Neuronal stem cell (in vitro differentiated cells): ENCODE results near the gene SOX11.

Experiments
- DNase-seq: peaks from one replicate; pipeline ENCODE4 v3.0.0-alpha.2; 2013; ENCODE audit warnings: low spot score
- H2AFZ ChIP-seq: one replicate; pipeline ENCODE4 v1.6.1; 2013; ENCODE audit warnings: mild to moderate bottlenecking, low read length, inconsistent platforms
- H2AK5ac ChIP-seq: 2 replicates; pipeline ENCODE4 v1.6.1; 2013; ENCODE audit warnings: low read depth, mild to moderate bottlenecking, inconsistent platforms, low read length, moderate library complexity, mixed read lengths
- H2BK120ac ChIP-seq: 2 replicates; pipeline ENCODE4 v1.6.1; 2013; ENCODE audit warnings: low read depth, mild to moderate bottlenecking, inconsistent platforms, low read length, moderate library complexity, mixed read lengths
- H2BK12ac ChIP-seq: one replicate; pipeline ENCODE4 v1.6.1; 2013; ENCODE audit warnings: low read length, inconsistent platforms
- H2BK15ac ChIP-seq: 2 replicates; pipeline ENCODE4 v1.6.1; 2013; ENCODE audit warnings: mild to moderate bottlenecking, low read length, inconsistent platforms, mixed read lengths
- H2BK5ac ChIP-seq: one replicate; pipeline ENCODE4 v1.6.1; 2013; ENCODE audit warnings: inconsistent platforms, mild to moderate bottlenecking, low read length, moderate library complexity
- H3K14ac ChIP-seq: one replicate; pipeline ENCODE4 v1.6.1; 2013; ENCODE audit warnings: low read length, inconsistent platforms
- H3K18ac ChIP-seq: 2 replicates; pipeline ENCODE4 v1.6.1; 2013; ENCODE audit warnings: low read length, inconsistent platforms
- H3K23ac ChIP-seq: 2 replicates; pipeline ENCODE4 v1.6.1; 2013; ENCODE audit warnings: low read depth, mild to moderate bottlenecking, mixed read lengths, low read length, inconsistent platforms; ENCODE audit not compliant: poor library complexity
- H3K27ac ChIP-seq: replicated peaks from 3 replicates; pipeline ENCODE4 v1.5.1; 2013; ENCODE audit warnings: low read length, inconsistent platforms
- H3K27me3 ChIP-seq, 3 experiments: 2 replicates each; pipeline ENCODE4 v1.6.1; 2013; ENCODE audit warnings: low read length in 3 of 3, mild to moderate bottlenecking in 2 of 3, inconsistent platforms in 1 of 3, low read depth in 1 of 3, mixed read lengths in 1 of 3, moderate library complexity in 1 of 3; ENCODE audit not compliant: control insufficient read depth in 3 of 3, insufficient read depth in 3 of 3
- H3K36me3 ChIP-seq, 2 donors: replicated peaks in 1 of 2; 2 replicates each; pipeline ENCODE4 v1.6.1; 2013; ENCODE audit warnings: low read length in 2 of 2; ENCODE audit not compliant: control insufficient read depth in 2 of 2, insufficient read depth in 2 of 2
- H3K4ac ChIP-seq: 2 replicates; pipeline ENCODE4 v1.6.1; 2013; ENCODE audit warnings: inconsistent platforms, mild to moderate bottlenecking, low read length, moderate library complexity
- H3K4me1 ChIP-seq, 2 donors: 1 replicate in 1 of 2; 2 replicates in 1 of 2; pipeline ENCODE4 v1.6.1; 2013; ENCODE audit warnings: low read length in 2 of 2, low read depth in 1 of 2; ENCODE audit not compliant: control insufficient read depth in 2 of 2, insufficient read depth in 1 of 2
- H3K4me2 ChIP-seq: one replicate; pipeline ENCODE4 v1.6.1; 2013; ENCODE audit warnings: mild to moderate bottlenecking, low read length, inconsistent platforms; ENCODE audit not compliant: insufficient read depth, poor library complexity, severe bottlenecking
- H3K4me3 ChIP-seq, 2 donors: 2 replicates each; pipeline ENCODE4 v1.5.1; 2013; ENCODE audit warnings: low read length in 2 of 2, mild to moderate bottlenecking in 2 of 2, inconsistent platforms in 1 of 2, moderate library complexity in 1 of 2
- H3K79me1 ChIP-seq: one replicate; pipeline ENCODE4 v1.6.1; 2013; ENCODE audit warnings: low read depth, mild to moderate bottlenecking, inconsistent platforms, low read length, moderate library complexity
- H3K9ac ChIP-seq: one replicate; pipeline ENCODE4 v1.6.1; 2013; ENCODE audit warnings: mild to moderate bottlenecking, low read depth, low read length, inconsistent platforms; ENCODE audit not compliant: poor library complexity
- H3K9me3 ChIP-seq, 2 donors: replicated peaks in 1 of 2; 2 replicates each; pipeline versions ENCODE3 to v1.6.1; 2013; ENCODE audit warnings: low read length in 2 of 2, mild to moderate bottlenecking in 2 of 2, inconsistent platforms in 1 of 2, low read depth in 1 of 2, mixed read lengths in 1 of 2, moderate library complexity in 1 of 2; ENCODE audit not compliant: control insufficient read depth in 2 of 2, insufficient read depth in 1 of 2
- H4K8ac ChIP-seq: one replicate; pipeline ENCODE4 v1.6.1; 2013; ENCODE audit warnings: low read depth, mild to moderate bottlenecking, inconsistent platforms, low read length, moderate library complexity
- H4K91ac ChIP-seq: one replicate; pipeline ENCODE4 v1.6.1; 2013; ENCODE audit warnings: low read length, low read depth, mild to moderate bottlenecking, inconsistent platforms; ENCODE audit not compliant: poor library complexity
- WGBS, 2 donors: extraction: QIAGEN DNeasy Blood & Tissue Kit; methylation state at CpG; one replicate each; pipeline ENCODE4 v1.1.7; 2013; ENCODE audit warnings: missing lambda C conversion rate in 2 of 2, mixed read lengths in 1 of 2; ENCODE audit not compliant: insufficient read length in 2 of 2, insufficient replicate concordance in 1 of 2; ENCODE audit errors: extremely low coverage in 2 of 2; 5-methylcytosine and 5-hydroxymethylcytosine counted together

The SOX11 gene

GRCh38 chr2:5673145-5674025 lies 18.8 kb upstream of the SOX11 start:
- Histone ChIP-seq H3K4ac (no peak overlapping the region), H2AFZ (peak overlapping the region; percentile 25), H2AK5ac (no peak overlapping the region), H3K4me2 (peak overlapping the region; percentile 73), H2BK5ac (no peak overlapping the region), H2BK15ac (peak overlapping the region; percentile 3), H3K27ac (no peak overlapping the region), H3K4me1 (peaks cover 1 to 3% of the 10 kb centered on the region in 2 donors), H3K14ac (no peak overlapping the region), H4K91ac (no peak overlapping the region), H3K79me1 (no peaks in the 10 kb centered on the region), H3K27me3 (no peaks in the 10 kb centered on the region), H3K4me3 (peak overlapping the region in 1 of 2 donors; percentile 85), H3K36me3 (no peaks in the 10 kb centered on the region), H4K8ac (no peak overlapping the region), H3K9me3 (no peaks in the 10 kb centered on the region), H3K9ac (peak overlapping the region; percentile 78), H3K23ac (peak overlapping the region; percentile 52), H2BK12ac (no peak overlapping the region), H3K18ac (peak overlapping the region; percentile 89), H2BK120ac (no peak overlapping the region)
- no CpG with 5 or more reads among the region's 58 CpGs for WGBS, 2 donors
- DNase-seq: no peak

- no peaks in the 10 kb centered on the region for H3K36me3 ChIP-seq
- no peak overlapping the region for H2BK15ac ChIP-seq
- no peak overlapping the region for H3K23ac ChIP-seq
- no peak overlapping the region for H2BK12ac ChIP-seq
- H3K27me3 ChIP-seq: no peaks in the 10 kb centered on the region
- H3K4me1 ChIP-seq: peaks cover 1 to 3% of the 10 kb centered on the region in 2 donors
- no peak for DNase-seq
- H2AK5ac ChIP-seq: no peak overlapping the region
- no peak overlapping the region for H3K18ac ChIP-seq
- no peak overlapping the region for H2BK5ac ChIP-seq
- H3K14ac ChIP-seq: no peak overlapping the region
- H2AFZ ChIP-seq: peak overlapping the region; percentile 25
- H4K8ac ChIP-seq: no peak overlapping the region
- H3K79me1 ChIP-seq: no peaks in the 10 kb centered on the region
- no peak overlapping the region for H2BK120ac ChIP-seq
- H3K4me3 ChIP-seq: peak overlapping the region in 1 of 2 donors; percentile 85
- no CpG with 5 or more reads among the region's 2 CpGs for WGBS, 2 donors
- no peak overlapping the region for H4K91ac ChIP-seq
- no peak overlapping the region for H3K27ac ChIP-seq
- H3K9me3 ChIP-seq: no peaks in the 10 kb centered on the region
- no peak overlapping the region for H3K9ac ChIP-seq
- peak overlapping the region; percentile 73 for H3K4me2 ChIP-seq
- H3K4ac ChIP-seq: no peak overlapping the region
Measured at GRCh38 chr2:5674026-5674340, 18.2 kb upstream of the SOX11 start.

GRCh38 chr2:5677133-5677532 lies 15.1 kb upstream of the SOX11 start:
- WGBS, 2 donors: no CpG with 5 or more reads among the region's 2 CpGs
- no peak overlapping the region for H3K4ac ChIP-seq

GRCh38 chr2:5683471-5683870 lies 8.7 kb upstream of the SOX11 start:
- no peak overlapping the region for H2AFZ ChIP-seq
- H2BK5ac ChIP-seq: no peak overlapping the region
- H2BK12ac ChIP-seq: peak overlapping the region; percentile 58
- peaks cover 0 to 2% (median 0%) of the 10 kb centered on the region in 3 experiments for H3K27me3 ChIP-seq
- H3K14ac ChIP-seq: no peak overlapping the region
- no peak overlapping the region for H4K91ac ChIP-seq
- H3K9me3 ChIP-seq: peaks cover 0 to 11% of the 10 kb centered on the region in 2 donors
- peaks cover 1 to 2% of the 10 kb centered on the region in 2 donors for H3K4me1 ChIP-seq
- no peak overlapping the region for H4K8ac ChIP-seq
- no peak overlapping the region for H3K23ac ChIP-seq
- peak overlapping the region; percentile 30 for H2BK15ac ChIP-seq
- no peak for DNase-seq
- no peaks in the 10 kb centered on the region for H3K79me1 ChIP-seq
- H3K18ac ChIP-seq: peak overlapping the region; percentile 41
- no CpG with 5 or more reads among the region's 6 CpGs for WGBS, 2 donors
- H3K27ac ChIP-seq: no peak overlapping the region
- H3K4me3 ChIP-seq: no peak overlapping the region
- no peak overlapping the region for H3K4me2 ChIP-seq
- peak overlapping the region; percentile 50 for H2AK5ac ChIP-seq
- H2BK120ac ChIP-seq: no peak overlapping the region
- H3K36me3 ChIP-seq: peaks cover 0 to 2% of the 10 kb centered on the region in 2 donors
- H3K4ac ChIP-seq: no peak overlapping the region
- no peak overlapping the region for H3K9ac ChIP-seq

More at GRCh38 chr2:5677133-5677532, 15.1 kb upstream of the SOX11 start:
- Histone ChIP-seq H3K4me1 (peaks cover 1 to 3% of the 10 kb centered on the region in 2 donors), H3K9me3 (peaks cover 0 to 7% of the 10 kb centered on the region in 2 donors), H3K36me3 (peaks cover 0 to 2% of the 10 kb centered on the region in 2 donors), H2AK5ac (no peak overlapping the region), H3K4me2 (no peak overlapping the region), H2AFZ (no peak overlapping the region), H2BK12ac (no peak overlapping the region), H2BK120ac (no peak overlapping the region), H3K14ac (no peak overlapping the region), H3K27me3 (peaks cover 0 to 2% (median 0%) of the 10 kb centered on the region in 3 experiments), H2BK5ac (no peak overlapping the region), H3K79me1 (no peaks in the 10 kb centered on the region), H3K23ac (no peak overlapping the region), H3K4me3 (no peak overlapping the region), H4K91ac (no peak overlapping the region), H3K18ac (no peak overlapping the region), H3K27ac (no peak overlapping the region), H4K8ac (no peak overlapping the region), H3K9ac (no peak overlapping the region), H2BK15ac (no peak overlapping the region)
- no peak for DNase-seq
